ENCODE results near the gene GSTA4. TPM values are rescaled to one million over a fixed set of nuclear protein-coding genes. Genes with fewer than 3 reads are reported as not detected.

GSTA4 gene
- total and polyA plus RNA-seq, 10 donors: 8.5 to 23.3 (median 15.0) TPM

DNA sequence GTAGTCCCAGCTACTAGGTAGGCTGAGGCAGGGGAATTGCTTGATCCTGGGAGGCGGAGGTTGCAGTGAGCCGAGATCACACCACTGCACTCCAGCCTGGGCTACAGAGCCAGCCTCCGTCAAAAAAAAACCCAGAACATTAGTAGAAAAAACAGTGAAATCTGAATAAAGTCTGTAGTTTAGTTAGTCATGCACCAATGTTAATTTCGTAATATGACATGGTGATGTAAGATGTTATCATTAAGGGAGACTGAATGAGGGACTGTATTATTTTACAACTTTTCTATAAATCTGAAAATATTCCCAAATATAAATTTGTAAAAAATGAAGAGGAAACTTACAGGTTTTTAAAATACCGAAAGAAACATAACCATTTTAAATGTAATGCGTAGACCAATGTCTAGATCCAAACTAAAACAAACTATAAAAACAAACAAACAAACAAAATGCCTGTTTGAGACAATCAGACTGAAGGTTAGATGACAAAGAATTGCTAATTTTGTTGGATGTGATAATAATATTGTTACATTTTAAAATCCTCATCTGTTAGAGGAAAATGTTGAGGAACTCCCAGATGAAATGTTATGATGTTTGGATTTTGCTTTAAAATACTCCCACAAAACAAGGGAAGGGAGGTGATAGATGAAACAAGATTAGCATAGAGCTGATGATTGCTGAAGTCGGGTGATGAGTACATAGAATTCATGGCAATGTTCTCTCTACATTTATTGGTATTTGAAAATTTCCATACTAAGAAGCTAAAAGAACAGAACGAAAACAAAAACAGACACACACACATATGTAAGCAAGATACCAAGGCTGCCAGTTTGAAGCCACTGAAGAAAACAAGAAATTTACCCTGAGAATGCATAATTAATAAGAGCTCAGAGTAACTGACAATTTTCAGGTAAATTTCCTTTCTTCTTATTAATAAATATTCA is 1.8 kb downstream of the GSTA4 start:
- peak overlapping the region in 6 of 8 donors; percentile 54 to 86 (median 64) for H3K4me3 ChIP-seq
- no peak for TF ChIP-seq POLR2A (IDR thresholded peaks at IDR 0.05)
- no peak for TF ChIP-seq POLR2AphosphoS5 (IDR thresholded peaks at IDR 0.05)
- TF ChIP-seq, protein P1, sequence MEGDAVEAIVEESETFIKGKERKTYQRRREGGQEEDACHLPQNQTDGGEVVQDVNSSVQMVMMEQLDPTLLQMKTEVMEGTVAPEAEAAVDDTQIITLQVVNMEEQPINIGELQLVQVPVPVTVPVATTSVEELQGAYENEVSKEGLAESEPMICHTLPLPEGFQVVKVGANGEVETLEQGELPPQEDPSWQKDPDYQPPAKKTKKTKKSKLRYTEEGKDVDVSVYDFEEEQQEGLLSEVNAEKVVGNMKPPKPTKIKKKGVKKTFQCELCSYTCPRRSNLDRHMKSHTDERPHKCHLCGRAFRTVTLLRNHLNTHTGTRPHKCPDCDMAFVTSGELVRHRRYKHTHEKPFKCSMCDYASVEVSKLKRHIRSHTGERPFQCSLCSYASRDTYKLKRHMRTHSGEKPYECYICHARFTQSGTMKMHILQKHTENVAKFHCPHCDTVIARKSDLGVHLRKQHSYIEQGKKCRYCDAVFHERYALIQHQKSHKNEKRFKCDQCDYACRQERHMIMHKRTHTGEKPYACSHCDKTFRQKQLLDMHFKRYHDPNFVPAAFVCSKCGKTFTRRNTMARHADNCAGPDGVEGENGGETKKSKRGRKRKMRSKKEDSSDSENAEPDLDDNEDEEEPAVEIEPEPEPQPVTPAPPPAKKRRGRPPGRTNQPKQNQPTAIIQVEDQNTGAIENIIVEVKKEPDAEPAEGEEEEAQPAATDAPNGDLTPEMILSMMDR (IDR thresholded peaks at IDR 0.05 in 8 of 11, conservative IDR thresholded peaks at IDR 0.05 in 3 of 11): no peak
- H3K27me3 ChIP-seq (replicated peaks in 1 of 7): no peaks in the 10 kb centered on the region
- H3K4me1 ChIP-seq: peaks cover 0 to 44% (median 21%) of the 10 kb centered on the region in 6 donors
- no peak for DNase-seq
- no peaks in the 10 kb centered on the region for H3K36me3 ChIP-seq
- WGBS, 5 donors: 77 to 84% (median 81%) methylated on average over 8 of the region's 8 CpGs
- H3K9me3 ChIP-seq: no peaks in the 10 kb centered on the region
- intact Hi-C loops (cut with DNase I; ENCODE audit: low total_unique reads): no loop called here
- peak overlapping the region; percentile 91 to 99 (median 96) for H3K27ac ChIP-seq

DNA sequence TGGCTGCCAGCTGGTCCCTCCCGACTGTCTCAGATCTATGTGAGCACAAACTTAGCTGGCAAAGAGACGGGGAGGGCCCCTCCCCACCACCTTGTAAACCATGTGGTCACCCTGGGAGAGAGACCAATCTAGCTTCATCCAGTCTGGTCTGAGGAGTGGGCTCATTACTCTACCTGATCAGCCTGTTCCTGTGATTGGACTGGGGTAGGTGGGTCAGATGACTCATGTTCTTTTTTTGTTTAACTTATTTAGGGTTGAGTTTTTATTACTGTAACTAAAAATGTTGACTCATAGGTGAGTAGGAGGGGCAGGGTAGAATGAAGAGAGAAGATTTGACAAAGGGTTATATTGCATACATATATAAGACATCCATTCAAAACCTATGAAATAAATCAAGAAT is 4.7 kb downstream of the GSTA4 start:
- no peak for DNase-seq
- no peak overlapping the region for H3K27ac ChIP-seq
- peaks cover 0 to 5% (median 0%) of the 10 kb centered on the region in 6 donors for H3K36me3 ChIP-seq
- H3K4me1 ChIP-seq: peaks cover 0 to 30% (median 11%) of the 10 kb centered on the region in 6 donors
- H3K9me3 ChIP-seq: no peaks in the 10 kb centered on the region
- H3K27me3 ChIP-seq (replicated peaks in 1 of 7): no peaks in the 10 kb centered on the region
- no peak for TF ChIP-seq POLR2A (IDR thresholded peaks at IDR 0.05)
- TF ChIP-seq, protein P1 (IDR thresholded peaks at IDR 0.05 in 8 of 11, conservative IDR thresholded peaks at IDR 0.05 in 3 of 11): no peak
- TF ChIP-seq POLR2AphosphoS5 (IDR thresholded peaks at IDR 0.05): no peak
- WGBS, 5 donors: 79 to 94% (median 87%) methylated on average over 2 of the region's 2 CpGs
- intact Hi-C loops (cut with DNase I; ENCODE audit: low total_unique reads): no loop called here
- no peak overlapping the region for H3K4me3 ChIP-seq

- peaks cover 4 to 39% (median 25%) of the 10 kb centered on the region in 6 donors for H3K4me1 ChIP-seq
- 84 to 87% (median 85%) methylated on average over 4 of the region's 4 CpGs for WGBS, 5 donors
- TF ChIP-seq POLR2AphosphoS5 (IDR thresholded peaks at IDR 0.05) (no peak), POLR2A (IDR thresholded peaks at IDR 0.05) (no peak)
- TF ChIP-seq, protein P1 (IDR thresholded peaks at IDR 0.05 in 8 of 11, conservative IDR thresholded peaks at IDR 0.05 in 3 of 11): no peak
- H3K9me3 ChIP-seq: no peaks in the 10 kb centered on the region
- no peaks in the 10 kb centered on the region for H3K27me3 ChIP-seq (replicated peaks in 1 of 7)
- H3K4me3 ChIP-seq: no peak overlapping the region
- no peak overlapping the region for H3K27ac ChIP-seq
- peaks cover 0 to 33% (median 0%) of the 10 kb centered on the region in 6 donors for H3K36me3 ChIP-seq
- intact Hi-C loops (cut with DNase I; ENCODE audit: low total_unique reads): no loop called here
- DNase-seq: no peak
Observed at GRCh38 chr6:52985228-52985627, 9.9 kb downstream of the GSTA4 start.

DNA sequence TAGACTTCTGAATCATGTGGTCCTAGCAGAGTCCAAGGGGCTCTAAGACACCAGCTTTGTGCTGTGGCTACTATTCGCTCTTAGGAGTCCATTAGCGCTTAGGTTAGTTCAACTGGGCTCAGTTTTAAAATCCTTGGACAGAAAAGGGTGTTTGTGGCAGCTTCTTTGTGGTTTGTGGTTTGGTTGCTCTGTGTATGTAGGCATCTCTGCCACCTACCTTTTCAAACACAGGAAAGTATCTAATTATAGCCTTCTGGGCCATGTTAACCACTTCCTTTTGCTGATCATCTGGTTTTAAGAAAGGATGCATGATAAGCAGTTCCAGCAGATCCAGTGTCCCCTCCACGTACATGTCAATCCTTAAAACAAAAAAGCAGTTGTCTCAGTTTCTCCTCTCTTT is 10.8 kb downstream of the GSTA4 start:
- no peaks in the 10 kb centered on the region for H3K9me3 ChIP-seq
- H3K27ac ChIP-seq: no peak overlapping the region
- TF ChIP-seq POLR2A (IDR thresholded peaks at IDR 0.05) (no peak), POLR2AphosphoS5 (IDR thresholded peaks at IDR 0.05) (no peak)
- TF ChIP-seq, protein P1 (IDR thresholded peaks at IDR 0.05 in 8 of 11, conservative IDR thresholded peaks at IDR 0.05 in 3 of 11): no peak
- no peaks in the 10 kb centered on the region for H3K27me3 ChIP-seq (replicated peaks in 1 of 7)
- no peak overlapping the region for H3K4me3 ChIP-seq
- DNase-seq: no peak
- 17 to 50% (median 30%) methylated on average over 3 of the region's 3 CpGs for WGBS, 5 donors
- H3K4me1 ChIP-seq: peaks cover 4 to 39% (median 25%) of the 10 kb centered on the region in 6 donors
- intact Hi-C loops (cut with DNase I; ENCODE audit: low total_unique reads): no loop called here
- peaks cover 0 to 33% (median 0%) of the 10 kb centered on the region in 6 donors for H3K36me3 ChIP-seq

Measured in spleen (tissue), 11 donors.